Stimulated activated CD4-positive, alpha-beta T cell treated with anti-CD3 and anti-CD28 coated beads, TNF-alpha, amount 100 ng/mL, for 24 hours (primary cell): ENCODE results near the gene IGLON5.

ENCODE experiments used
- DNase-seq, 3 experiments: peaks; one replicate each; pipeline ENCODE4 v3.0.0-alpha.2; 2020; ENCODE audit warnings: low read depth in 3 of 3

IGLON5 gene

DNA sequence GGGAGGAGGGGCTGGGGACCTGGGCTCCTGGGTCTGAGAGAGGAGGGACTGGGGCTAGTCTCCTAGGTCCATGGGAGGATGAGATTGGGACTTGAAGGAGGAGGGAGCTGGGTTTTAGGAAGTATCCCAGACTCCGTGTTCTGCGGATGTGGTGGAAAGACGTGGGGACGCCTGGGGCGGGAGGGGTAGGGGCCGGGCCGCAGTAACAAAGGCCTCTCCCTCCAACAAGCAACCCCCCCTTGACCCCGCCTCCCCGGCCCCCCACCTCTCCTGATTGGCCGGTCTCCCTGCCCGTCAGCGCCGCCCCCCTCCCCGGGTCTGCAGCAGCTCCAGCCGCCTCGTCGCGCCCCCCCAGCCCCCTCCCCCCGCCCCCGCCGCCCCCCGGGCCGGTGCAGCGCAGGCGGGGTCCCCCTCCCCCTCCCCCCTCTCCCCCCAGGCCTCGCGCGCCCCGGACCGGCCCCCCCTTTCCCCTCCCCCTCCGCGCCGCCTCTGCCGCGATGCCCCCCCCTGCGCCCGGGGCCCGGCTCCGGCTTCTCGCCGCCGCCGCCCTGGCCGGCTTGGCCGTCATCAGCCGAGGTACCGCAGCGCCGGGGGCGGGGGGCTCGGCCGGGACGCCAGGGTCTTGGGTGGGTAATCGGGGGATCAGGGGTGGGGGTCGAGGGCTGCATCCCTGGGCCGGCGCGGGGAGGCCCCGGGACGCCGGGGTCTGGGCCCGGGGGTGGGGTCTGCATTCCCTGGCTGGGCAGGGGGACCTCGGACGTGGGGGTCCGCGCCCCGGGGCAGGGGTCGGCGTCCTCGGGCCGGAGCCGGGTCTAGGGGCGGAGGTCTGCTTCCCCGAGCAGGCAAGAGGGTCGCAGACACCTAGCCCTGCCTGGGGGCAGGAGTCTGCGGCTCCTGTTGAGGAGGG is at the start of gene IGLON5:
Gene IGLON5 (plus strand): TSS at position 294 of the 907 bp plus-strand sequence. CDS start 204 bp downstream, at position 498.
- DNase-seq, result no peak

DNA sequence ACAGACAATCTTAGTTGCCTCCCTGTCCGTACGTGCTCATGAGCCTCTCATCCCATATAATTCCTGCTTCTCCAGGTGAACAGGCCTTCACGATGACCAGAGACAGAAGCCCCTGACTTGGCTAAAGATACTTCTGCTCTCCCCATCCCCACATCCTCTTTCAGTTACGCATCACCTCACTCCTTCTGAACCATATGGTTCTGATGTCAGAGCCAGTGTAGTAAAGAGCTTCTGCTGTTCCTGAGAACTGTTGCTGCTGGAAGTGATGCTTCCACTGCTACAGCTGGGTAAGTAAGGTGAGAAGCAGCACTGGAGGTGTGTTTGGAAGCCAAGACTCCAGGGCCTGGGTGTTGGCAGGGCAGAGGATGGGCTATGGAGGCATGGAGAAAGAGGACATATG is 47.6 kb upstream of the IGLON5 start:
- DNase-seq, result no peak

DNA sequence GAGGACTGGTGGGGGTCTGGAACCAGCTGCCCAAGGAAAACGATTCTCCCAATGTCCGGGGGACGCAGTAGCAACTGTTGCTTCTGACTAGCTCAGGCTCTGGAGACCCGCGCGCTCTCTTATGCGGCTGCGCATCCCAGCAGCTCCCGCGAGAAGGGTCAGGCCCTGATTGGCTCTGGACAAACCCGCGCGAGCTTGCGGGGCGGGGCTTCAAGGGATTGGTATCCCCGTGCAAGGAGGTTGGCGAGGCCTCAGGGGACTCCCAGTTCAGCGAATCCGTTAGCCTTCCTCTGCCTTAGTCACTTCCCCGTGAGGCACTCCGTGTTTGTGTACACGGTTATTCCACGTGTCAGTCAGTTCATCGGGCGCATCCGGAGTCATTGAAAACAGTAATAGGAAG is 40.4 kb upstream of the IGLON5 start:
- no peak for DNase-seq

DNA sequence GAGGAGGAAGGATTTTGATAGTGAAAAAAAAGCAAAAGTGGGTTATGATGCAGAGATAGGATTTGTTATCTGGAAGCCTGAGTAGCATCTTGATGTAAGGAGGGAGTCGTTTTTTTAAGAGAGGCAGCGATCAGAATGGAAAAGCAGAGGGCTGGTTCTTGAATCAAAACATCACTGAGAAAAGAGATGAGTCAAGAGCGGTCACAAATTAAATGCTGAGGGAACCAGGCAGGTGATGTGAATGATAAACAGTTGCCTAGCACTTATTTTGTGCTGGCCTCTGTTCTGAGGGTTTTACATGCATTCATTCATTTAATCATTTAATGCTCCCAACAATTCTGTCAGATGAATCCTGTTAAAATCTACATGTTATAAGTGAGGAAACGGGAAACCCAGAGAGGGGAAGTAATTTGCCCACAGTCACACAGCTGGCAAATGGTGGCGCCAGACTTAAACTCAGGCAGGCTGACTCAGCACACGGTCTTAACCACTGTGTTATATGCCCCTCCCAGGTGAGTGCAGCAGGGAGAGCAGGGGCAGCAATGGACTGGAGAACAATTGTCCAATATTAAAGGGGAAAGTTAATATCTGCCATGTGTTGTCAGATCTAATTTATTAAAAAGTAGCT is 39.1 kb upstream of the IGLON5 start:
- DNase-seq, result peak in 1 of 3 experiments; percentile 3

DNA sequence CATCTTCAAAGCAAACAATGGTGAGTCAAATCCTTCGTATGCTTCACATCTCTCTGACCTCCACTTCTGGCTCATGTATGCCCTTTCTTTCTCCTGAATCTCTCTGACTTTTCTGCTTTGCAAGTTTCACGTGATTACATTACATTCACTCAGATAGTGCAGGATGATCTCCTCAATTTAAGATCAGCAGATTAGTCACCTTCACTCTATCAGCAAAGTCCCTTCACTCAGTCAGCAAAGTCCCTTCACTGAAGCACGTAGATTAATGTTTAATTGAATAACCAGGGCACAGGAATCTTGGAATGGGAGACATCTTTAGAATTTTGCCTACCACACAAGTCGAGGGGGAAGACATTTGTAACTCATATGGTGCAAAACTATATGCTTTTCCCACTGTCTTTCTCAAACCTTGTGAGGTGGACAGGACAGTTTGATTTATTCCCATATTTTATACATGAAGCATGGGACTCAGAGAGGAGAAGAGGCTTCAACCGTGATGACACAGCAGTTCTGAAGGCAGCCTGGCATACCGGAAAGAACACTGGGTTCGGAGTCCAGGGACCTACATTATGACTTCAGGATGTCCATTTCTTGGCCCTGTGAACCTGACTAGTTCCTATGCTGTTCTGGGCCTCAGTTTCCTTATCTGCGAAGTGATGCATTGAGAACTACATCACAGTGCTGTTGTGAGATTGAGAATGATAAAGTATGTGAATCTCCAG is 37.2 kb upstream of the IGLON5 start:
- no peak for DNase-seq

DNA sequence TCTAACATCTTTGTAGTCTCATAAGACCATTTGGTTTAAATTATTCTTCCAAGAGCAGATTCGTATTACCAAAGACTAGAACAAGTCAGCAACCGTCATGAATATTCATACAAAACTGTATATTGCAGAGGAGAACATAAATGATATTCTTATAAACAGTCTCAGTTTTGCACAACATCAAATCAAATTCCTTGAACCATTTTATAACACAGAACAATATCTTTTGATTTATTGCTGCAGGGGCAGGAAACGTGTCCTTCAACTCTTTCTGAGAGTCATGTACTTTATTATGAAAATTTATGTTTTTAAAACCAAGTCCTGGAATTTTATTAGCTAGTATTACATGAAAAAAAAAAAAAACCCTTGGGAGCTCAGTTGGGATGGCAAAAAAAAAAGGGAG is 34.3 kb upstream of the IGLON5 start:
- no peak for DNase-seq

DNA sequence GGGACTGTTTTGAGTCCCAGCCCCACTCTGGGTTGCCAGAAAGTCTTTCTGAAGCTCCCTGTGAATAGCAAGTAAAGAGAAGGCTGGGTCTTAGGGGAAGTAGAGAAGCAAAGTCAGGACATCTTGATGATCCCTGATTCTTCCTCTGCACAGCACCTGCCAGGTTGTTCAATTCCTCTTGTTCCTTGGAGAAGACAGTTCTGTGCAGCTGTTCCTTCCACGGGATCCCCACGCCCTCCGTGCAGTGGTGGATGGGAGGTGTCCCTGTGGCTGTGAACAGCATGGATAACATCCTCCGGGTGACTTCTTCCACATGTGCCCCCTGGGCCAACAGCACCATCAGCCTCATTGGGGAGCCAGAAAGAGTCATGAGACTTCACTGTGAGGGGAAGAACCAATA is 29.1 kb upstream of the IGLON5 start:
- no peak for DNase-seq

DNA sequence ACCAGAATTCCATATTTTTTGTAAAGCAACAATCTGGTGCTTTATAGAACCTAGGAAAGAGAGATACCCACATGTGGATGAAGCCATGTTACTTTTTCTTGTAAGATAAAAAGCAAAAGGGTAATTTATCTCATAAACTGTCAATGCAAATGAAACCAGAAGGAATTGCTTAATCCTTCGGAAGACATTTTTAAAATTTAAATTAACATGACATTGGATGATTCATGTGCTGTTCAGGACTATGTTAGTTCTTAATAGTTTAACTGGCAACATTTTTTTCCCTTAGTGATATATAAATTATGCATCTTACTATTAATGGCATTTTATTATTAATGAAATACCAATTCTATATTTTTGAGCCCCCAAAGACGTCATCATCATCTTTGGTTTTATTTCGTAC is 25.8 kb upstream of the IGLON5 start:
- no peak for DNase-seq

DNA sequence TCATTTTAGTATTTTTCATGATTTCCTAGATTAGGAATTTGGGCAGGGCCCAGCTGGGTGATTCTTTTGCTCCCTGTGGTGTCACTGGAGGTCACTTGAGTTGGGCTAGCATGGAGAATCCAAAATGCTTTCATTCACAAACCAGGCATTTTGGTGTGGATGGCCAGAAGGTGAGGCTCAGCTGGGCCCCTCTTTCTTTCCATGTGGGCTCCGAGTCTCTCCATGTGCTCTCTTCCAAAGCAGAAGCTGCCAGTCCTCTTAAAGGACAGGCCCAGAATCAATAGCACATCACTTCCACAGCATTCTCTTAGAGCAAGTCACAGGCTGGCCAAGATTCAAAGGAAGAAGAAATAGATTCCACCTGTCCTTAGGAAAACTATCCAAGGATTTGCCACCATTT is 21.8 kb upstream of the IGLON5 start:
- no peak for DNase-seq

DNA sequence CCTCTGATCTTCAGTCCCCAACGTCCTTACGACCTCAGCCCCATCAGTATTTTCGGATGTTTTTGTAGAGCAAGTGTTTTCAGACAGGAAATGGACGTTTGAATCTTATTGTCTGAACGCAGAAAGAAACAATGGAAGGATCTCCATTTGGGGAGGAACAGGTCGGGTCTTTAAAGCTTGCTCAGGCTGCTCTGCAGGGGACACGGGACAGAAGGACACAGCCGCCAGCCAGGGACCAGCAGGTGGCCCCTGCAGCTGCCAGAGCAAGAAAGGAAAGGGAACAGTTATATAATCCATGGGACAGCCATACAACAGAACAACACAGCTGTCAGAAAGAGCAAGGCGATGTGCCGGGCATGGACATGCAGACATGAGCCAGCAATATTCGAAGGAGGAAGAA is 18.5 kb upstream of the IGLON5 start:
- no peak for DNase-seq

DNA sequence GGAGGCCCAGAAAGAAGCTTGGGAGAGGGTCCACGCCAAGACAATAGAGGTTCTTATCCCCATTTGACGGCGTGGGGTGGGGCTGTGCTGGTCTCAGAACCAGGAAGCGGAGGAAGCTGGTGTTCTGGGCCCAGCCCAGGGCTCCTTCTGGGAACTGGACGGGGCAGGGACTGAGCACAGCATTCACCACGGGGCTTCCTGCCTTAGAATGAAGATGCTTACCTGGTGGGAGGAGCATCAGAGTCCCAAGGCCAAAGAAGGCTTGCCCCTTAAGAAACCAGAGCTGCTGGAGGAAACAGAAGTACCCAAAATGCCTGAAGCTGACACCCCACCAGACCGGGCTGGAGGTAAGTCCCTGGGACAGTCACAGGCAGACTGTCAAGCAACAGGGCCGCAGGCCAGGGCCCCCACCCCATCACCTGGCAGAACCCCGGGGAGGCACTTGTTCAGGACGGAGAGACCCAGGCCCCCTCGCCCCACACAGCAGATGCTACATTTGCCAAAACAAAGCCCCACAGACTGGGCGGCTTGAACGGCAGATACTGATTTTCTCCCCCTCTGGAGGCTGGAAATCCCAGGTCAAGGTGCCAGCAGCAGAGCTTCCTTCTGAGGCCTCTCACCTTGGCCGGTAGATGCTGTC is 17.8 kb upstream of the IGLON5 start:
- no peak for DNase-seq

DNA sequence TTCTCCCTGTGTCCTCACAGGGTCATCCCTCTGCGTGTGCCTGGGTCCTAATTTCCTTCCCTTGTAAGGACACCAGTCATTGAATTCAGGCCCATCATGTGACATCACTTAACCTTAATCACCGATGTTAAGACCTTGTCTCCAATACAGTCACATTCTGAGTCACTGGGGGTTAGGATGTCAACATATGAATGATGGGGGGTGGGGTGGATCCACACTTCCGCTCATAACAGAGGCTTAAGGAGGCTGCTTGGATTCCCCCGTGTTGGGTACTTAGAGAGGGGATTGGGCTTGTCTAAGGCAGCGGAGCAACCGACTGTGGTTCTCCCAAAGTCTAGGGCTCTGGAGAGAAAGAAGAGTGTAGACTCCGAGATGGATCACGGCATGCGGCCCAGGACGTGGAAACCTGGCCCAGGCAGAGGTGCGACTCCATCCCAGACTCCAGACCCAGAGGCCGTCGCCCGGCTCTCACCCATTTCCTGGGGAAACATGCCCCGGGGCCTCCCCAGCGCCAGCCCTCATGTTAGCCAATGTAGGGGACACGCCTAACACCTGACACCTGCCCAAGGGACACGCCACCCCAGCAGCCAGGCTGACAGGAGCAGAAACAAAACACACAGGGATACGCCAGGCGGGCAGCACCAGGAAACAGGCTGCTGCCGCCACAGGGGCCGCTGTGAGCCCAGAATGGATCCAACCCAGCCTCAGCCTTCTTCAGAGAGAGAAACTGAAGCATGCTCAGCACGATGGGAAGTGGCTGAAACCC is 17.1 kb upstream of the IGLON5 start:
- no peak for DNase-seq

DNA sequence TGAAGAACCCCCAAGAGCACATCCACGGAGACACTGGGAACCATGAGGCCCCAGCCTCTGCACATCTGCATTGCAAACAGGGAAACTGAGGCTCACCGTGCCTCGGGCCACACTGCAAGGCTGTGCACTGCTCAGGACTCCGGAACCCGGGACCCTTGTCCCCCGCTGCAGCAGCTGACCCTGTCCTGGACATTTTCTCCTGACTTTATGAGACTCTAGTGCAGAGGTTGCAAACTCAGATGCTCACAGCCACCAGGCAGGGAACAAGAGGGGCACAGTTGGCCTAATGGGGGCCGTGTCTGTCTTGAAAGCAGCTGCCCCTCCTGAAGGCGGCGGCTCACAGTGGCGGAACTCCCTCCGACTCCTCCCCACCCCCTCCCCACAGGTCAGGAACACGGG is 16.5 kb upstream of the IGLON5 start:
- DNase-seq, result no peak

DNA sequence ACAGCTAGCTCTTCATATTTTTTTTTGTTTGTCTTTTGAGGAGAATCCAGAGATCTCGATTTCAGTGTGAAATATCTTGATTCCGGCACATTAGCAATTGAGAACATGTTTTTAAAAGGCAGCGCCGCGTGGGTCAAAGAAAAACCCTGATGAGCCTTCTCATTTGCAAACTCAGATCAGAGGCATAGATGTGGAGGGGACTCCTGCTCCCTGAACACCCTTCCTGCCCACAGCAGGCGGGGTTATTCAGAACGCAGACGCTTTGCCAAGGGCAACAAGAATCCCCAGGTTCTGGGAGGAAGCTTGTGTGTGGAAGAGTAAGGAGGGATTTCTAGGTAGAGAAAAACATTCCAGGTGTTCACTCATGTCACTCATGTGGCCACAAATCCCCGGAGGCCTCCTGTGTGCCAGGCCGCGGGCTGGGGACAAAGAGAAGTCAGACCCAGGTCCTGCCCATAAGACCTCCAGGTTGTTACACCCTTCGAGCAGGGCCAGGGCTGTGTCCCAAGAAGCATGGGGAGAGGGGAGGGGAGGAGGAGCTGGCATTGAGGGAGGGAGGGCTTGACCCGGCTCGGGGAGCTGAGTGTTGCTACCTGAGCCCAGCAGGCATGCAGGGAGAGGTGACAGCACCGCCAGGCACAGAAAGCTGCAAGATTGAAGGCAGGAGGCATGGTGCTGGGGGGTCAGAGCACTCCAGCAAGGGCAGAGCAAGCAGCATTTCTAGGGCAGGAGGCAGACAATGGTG is 15.9 kb upstream of the IGLON5 start:
- no peak for DNase-seq

DNA sequence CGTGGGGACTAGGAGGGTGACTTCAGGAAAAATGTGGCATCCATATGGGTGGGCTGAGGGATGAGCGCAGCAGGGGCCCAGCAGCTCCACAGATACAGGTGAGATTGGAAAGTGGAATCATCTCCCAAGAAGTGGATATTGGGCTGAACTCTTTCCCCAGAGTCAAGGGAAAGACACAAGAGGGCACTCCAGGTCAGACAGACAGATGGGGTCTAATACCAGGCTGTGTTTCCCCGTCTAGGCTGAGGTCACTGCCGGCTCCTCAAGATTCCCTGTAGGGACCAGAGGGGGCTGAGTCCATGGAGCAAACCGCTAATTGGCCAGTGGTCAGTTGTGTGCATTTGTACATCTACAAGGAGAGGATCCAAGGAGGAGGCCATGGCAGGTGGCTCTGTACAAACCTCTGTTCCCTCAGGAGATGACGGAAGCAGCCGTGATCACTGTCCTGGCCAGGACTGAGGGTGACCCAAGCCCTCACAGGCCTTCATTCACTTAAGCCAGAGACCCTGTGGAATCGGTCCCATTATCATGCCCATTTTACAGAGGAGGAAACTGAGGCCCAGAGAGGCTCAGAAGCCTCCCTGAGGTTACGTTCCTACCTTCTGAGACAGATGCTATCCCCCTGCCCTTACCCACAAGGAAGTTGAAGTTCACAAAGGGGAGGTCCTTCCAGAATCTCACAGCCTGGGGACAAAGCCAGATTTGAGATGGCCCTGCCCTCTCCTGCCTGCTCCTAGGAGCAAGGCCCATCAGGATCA is 14.9 kb upstream of the IGLON5 start:
- DNase-seq, result no peak

DNA sequence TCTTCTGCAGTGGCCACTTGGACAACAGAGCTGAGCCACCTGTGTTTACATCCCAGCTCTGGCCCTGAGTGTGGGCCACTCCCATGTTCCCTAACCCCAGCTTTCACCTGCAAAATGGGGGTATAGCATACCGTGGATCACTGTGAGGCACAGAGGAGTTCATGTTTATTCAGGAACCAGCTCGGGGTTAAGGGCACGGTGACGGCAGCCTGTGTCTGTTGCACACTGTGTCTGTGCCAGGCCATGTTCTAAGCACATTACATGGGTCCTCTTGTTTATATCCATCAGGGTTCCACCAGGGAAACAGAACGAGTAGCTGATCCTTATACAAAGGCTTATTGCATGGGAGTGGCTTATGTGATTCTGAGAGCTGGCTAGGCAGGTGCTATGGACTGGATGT is 14.0 kb upstream of the IGLON5 start:
- no peak for DNase-seq

DNA sequence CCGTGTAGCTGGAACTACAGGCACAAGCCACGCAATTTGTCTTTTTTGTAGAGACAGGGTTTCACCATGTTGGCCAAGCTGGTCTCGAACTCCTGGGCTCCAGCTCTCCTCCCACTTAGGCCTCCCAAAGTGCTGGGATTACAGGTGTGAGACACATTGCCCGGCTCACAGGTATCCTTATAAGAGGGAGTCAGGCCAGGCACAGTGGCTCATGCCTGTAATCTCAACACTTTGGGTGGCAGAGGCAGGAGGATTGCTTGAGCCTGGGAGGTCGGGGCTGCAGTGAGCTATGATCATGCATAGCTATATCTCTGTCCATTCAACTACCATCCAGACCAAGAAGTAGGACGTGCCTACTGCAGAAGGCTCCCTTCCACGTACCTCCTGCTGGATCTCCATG is 10.2 kb upstream of the IGLON5 start:
- DNase-seq, result no peak

DNA sequence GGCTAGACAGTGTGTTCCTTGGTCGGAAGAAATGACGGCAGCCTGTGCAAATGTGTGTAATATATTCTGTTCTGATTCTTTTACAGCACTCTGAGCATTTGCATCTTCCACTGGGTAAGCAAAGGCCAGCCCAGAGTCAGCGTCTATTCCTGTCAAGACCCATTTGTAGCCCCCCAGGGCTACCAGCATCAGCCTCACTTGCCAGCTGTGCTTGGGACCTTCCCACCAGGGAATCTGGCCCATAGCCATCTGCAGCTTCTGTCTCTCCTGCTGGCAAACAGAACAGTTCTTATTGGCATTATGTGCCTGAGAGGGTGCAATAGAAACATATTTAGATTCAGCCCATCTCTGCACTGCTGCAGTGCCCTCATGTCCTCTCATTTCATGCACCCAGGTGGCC is 6.0 kb upstream of the IGLON5 start:
- no peak for DNase-seq

DNA sequence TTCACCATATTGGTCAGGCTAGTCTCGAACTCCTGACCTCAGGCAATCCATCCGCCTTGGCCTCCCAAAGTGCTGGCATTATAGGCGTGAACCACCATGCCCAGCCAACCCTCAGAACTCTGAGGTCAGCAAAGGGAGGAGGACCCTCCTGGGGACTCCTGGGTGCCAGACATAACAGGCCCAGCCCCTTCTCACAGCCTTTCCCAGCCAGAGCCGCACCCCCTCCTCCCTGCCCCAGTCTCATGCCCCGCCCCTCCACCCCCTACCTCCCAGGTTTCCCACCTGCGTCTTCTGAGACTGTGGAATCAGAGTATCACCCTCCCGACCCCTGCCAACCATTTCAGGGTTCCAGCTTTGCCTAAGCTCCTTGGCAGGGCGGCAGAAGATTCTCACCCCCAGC is 5.2 kb downstream of the IGLON5 start:
- no peak for DNase-seq

DNA sequence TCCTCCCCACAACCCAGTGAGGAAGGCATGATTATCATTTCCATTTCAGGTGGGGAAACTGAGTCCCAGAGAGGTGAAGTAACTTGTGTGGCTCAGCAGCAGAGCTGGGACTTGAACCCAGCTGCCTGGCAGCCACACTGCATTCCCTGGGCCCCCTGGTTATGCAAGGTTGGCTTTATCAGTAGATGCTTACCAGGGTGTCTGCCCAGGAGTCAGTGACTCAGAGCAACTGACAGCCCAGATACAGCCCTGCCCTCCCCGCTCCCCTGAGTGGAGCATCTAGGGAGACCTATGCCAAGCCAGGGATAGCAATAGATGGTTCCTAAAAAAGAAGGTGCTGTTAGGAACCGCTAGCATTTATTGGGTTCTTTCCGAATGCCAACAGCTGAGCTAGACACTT is 5.9 kb downstream of the IGLON5 start:
- no peak for DNase-seq
